ENCODE results near the gene COA6. TPM values are rescaled to one million over a fixed set of nuclear protein-coding genes. Genes with fewer than 3 reads are reported as not detected.

Gene COA6
- total RNA-seq, 2 donors from 2014 or later, result 55.3 to 58.2 TPM

DNA sequence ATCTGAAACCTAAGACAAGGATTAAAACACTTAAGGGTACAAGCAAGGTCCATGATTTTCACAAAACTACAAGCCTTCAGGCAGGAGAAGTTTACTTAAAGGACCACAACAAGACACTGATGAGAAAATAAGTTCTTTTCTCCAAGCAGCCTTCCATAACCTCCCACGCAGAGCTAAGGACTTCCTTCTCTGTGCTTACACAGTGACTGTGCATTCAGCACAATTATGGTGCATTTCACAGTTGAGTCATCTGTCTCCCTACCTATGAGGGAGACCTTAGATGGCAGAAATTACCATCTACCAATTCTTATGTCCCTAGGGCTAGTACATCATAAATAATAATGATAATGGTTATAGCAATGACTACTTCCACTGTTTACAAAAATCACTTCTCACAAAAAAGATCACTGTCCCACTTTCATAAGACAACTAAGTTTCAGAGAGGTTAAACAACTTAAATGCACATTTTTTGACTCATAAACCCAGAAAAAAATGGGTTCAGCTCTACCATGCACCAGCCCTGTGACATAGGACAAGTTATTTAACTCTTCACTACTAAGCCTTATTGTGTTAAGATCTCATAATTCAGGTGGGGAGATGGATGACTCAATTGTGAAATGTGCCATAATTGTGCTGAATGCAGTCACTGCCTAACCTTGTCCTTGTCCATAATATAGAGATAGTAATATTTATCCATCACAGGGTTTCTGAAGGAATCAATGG lies 60.5 kb downstream of the COA6 start:
- no peak overlapping the region for H3K4me3 Mint-ChIP-seq
- H3K36me3 Mint-ChIP-seq (ENCODE audit: insufficient read depth in 2 of 2), result peaks cover 17 to 25% of the 10 kb centered on the region in 2 donors
- H3K27me3 Mint-ChIP-seq (ENCODE audit: low read depth), result no peaks in the 10 kb centered on the region
- no peaks in the 10 kb centered on the region for H3K9me3 Mint-ChIP-seq
- peaks cover 20% of the 10 kb centered on the region for H3K4me1 Mint-ChIP-seq (ENCODE audit: low read depth)
- DNase-seq (no peak), ATAC-seq (replicated peaks in 1 of 2) (peak in 1 of 2 donors; percentile 76)
- H3K27ac Mint-ChIP-seq, result no peak overlapping the region

Other genes with a start within 250 kb of the COA6 start
- gene TARBP1, start 105.7 kb downstream of the COA6 start, total RNA-seq, result 10 to 100 TPM; 49.6 to 63.0 TPM
- gene IRF2BP2, start 236.7 kb downstream of the COA6 start, total RNA-seq, result 100 to 1,000 TPM; 238 to 283 TPM

Measured in activated T-cell treated with anti-CD3 and anti-CD28 coated beads, Interleukin-2, amount 50 U/mL, for 72 hours (primary cell).